ENCODE results near the gene ADAM33. TPM values are rescaled to one million over a fixed set of nuclear protein-coding genes. Genes with fewer than 3 reads are reported as not detected.

The ADAM33 gene
- total RNA-seq, 1 experiment from 2014 or later, result 0.23 TPM

DNA sequence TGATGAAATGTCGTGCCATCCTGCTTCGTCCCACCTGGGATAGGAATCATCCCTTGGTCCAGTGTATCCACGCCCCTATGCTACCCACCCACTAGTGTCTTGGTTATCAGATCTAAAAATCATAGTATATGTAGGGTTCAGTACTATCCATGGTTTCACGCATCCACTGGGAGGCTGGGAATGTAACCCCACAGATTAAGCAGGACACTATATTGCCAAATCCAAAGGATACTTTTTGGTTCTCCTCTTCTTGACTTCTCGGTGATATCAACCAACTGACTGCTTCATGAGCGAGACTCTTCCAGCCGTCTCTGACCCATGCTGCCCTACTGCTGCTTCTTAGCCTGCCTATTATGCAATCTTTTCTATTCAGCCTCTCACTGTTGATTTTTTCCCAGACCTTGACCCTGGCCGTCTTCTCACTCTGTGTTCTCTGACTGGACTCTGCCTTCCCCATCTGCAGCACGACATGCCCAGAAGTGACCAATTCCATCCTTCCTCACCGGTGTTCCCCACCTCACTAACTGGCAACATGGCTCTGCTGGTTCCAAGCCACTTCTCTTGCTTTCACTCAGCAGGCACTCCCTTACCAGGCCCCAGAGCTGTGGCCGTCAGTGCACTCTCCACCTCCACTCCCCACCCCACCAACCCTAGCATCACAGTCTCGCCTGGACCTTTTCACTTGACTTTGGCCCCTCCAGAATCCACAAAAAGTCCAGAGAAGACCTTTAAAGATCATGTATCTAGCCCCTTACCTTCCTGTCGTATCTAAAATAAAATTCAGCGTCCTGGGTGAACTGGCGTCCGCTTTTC is 53.1 kb downstream of the ADAM33 start:
- ChIA-PET CTCF (no interaction called here), POLR2A (no interaction called here)

DNA sequence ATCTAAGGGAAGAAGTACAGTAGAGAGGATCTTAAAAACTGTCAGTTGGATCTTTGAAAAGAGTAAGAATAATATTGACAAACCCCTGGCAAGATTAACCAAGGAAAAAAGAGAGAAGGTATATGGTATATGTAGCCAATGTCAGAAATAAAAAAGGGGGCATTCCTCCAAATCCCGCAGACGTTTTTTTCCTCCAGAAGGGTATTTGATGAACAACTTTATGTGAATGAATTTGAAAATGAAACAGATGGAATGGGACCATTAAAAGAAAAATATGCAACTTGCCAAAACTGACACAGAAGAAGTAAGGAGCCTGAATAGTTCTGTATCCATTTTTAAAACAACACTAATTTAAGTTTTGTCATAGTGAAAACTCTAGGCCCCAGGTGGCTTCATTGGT is 54.3 kb downstream of the ADAM33 start:
- Mint-ChIP-seq H3K9me3 (ENCODE audit: unreplicated experiment) (no peaks in the 10 kb centered on the region), H3K4me3 (ENCODE audit: unreplicated experiment) (no peak overlapping the region), H3K36me3 (ENCODE audit: insufficient read depth, unreplicated experiment) (no peaks in the 10 kb centered on the region), H3K27me3 (ENCODE audit: insufficient read depth, unreplicated experiment) (no peaks in the 10 kb centered on the region), H3K27ac (ENCODE audit: unreplicated experiment) (no peak overlapping the region), H3K4me1 (ENCODE audit: low read depth, unreplicated experiment) (peaks cover 7% of the 10 kb centered on the region)
- Histone ChIP-seq H3K9me3 (no peaks in the 10 kb centered on the region), H3K4me1 (peaks cover 3% of the 10 kb centered on the region), H3K4me3 (ENCODE audit: low read depth, low read length) (no peak overlapping the region), H3K27me3 (replicated peaks; ENCODE audit: control insufficient read depth, insufficient read depth, low read length) (no peaks in the 10 kb centered on the region), H3K36me3 (ENCODE audit: control insufficient read depth, insufficient read depth, low read length) (no peaks in the 10 kb centered on the region; the same call in 1 of the 2 replicates)
- no TSS peak for BruUV-seq (replicated peaks)
- CTCF ChIA-PET, result no interaction called here
- TF ChIP-seq, protein P1, sequence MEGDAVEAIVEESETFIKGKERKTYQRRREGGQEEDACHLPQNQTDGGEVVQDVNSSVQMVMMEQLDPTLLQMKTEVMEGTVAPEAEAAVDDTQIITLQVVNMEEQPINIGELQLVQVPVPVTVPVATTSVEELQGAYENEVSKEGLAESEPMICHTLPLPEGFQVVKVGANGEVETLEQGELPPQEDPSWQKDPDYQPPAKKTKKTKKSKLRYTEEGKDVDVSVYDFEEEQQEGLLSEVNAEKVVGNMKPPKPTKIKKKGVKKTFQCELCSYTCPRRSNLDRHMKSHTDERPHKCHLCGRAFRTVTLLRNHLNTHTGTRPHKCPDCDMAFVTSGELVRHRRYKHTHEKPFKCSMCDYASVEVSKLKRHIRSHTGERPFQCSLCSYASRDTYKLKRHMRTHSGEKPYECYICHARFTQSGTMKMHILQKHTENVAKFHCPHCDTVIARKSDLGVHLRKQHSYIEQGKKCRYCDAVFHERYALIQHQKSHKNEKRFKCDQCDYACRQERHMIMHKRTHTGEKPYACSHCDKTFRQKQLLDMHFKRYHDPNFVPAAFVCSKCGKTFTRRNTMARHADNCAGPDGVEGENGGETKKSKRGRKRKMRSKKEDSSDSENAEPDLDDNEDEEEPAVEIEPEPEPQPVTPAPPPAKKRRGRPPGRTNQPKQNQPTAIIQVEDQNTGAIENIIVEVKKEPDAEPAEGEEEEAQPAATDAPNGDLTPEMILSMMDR (IDR thresholded peaks at IDR 0.05; ENCODE audit: insufficient read depth in 1 of 2, low read depth in 1 of 2, low read length in 1 of 2, severe bottlenecking in 1 of 2, unreplicated experiment in 1 of 2), result no peak
- intact Hi-C loops (cut with micrococcal nuclease; ENCODE audit: unreplicated experiment), result no loop called here
- DNase-seq, result no peak
- POLR2A ChIA-PET, result no interaction called here

More for the DNA sequence above, 53.1 kb downstream of the ADAM33 start:
- Histone ChIP-seq H3K4me1 (no peaks in the 10 kb centered on the region), H3K36me3 (ENCODE audit: control insufficient read depth, insufficient read depth, low read length) (no peaks in the 10 kb centered on the region; the same call in 1 of the 2 replicates), H3K9me3 (no peaks in the 10 kb centered on the region), H3K27me3 (replicated peaks; ENCODE audit: control insufficient read depth, insufficient read depth, low read length) (no peaks in the 10 kb centered on the region), H3K4me3 (ENCODE audit: low read depth, low read length) (no peak overlapping the region)
- Mint-ChIP-seq H3K4me1 (ENCODE audit: low read depth, unreplicated experiment) (peaks cover 7% of the 10 kb centered on the region), H3K4me3 (ENCODE audit: unreplicated experiment) (no peak overlapping the region), H3K36me3 (ENCODE audit: insufficient read depth, unreplicated experiment) (no peaks in the 10 kb centered on the region), H3K27me3 (ENCODE audit: insufficient read depth, unreplicated experiment) (no peaks in the 10 kb centered on the region), H3K9me3 (ENCODE audit: unreplicated experiment) (no peaks in the 10 kb centered on the region), H3K27ac (ENCODE audit: unreplicated experiment) (no peak overlapping the region)
- BruUV-seq (replicated peaks), result no TSS peak
- TF ChIP-seq, protein P1 (IDR thresholded peaks at IDR 0.05; ENCODE audit: insufficient read depth in 1 of 2, low read depth in 1 of 2, low read length in 1 of 2, severe bottlenecking in 1 of 2, unreplicated experiment in 1 of 2), result no peak
- DNase-seq, result peak in 1 of 2 experiments; percentile 13
- intact Hi-C loops (cut with micrococcal nuclease; ENCODE audit: unreplicated experiment), result no loop called here

DNA sequence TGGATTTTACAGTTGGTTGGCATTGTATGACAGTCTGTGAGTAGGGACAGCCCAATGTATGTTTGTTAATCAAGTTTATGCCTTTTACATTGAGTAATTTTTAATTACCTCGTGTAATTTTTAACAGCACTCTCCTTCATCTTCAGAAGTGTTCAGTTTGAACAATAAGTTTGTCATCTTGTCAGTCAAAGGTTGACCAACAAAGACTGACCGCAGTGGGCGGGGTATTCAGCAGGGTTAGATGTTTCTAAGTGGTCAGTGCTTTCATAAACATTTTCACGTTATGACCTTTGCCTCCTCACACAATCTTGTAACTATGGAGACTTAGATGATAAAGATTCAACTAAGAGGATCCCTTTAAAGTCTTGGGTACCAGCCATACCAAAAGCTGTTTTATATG is 59.4 kb downstream of the ADAM33 start:
- POLR2A ChIA-PET, result no interaction called here
- H3K36me3 ChIP-seq (ENCODE audit: control insufficient read depth, insufficient read depth, low read length), result no peaks in the 10 kb centered on the region; the same call in 1 of the 2 replicates
- H3K9me3 Mint-ChIP-seq (ENCODE audit: unreplicated experiment), result no peaks in the 10 kb centered on the region

More for the DNA sequence above, 59.4 kb downstream of the ADAM33 start:
- Mint-ChIP-seq H3K27me3 (ENCODE audit: insufficient read depth, unreplicated experiment) (no peaks in the 10 kb centered on the region), H3K4me3 (ENCODE audit: unreplicated experiment) (no peak overlapping the region), H3K4me1 (ENCODE audit: low read depth, unreplicated experiment) (no peaks in the 10 kb centered on the region), H3K36me3 (ENCODE audit: insufficient read depth, unreplicated experiment) (no peaks in the 10 kb centered on the region), H3K27ac (ENCODE audit: unreplicated experiment) (no peak overlapping the region)
- intact Hi-C loops (cut with micrococcal nuclease; ENCODE audit: unreplicated experiment), result no loop called here
- CTCF ChIA-PET, result no interaction called here
- no peaks in the 10 kb centered on the region for H3K9me3 ChIP-seq
- peak in 1 of 2 experiments; percentile 48 for DNase-seq
- peaks cover 11% of the 10 kb centered on the region for H3K4me1 ChIP-seq
- TF ChIP-seq, protein P1 (IDR thresholded peaks at IDR 0.05; ENCODE audit: insufficient read depth in 1 of 2, low read depth in 1 of 2, low read length in 1 of 2, severe bottlenecking in 1 of 2, unreplicated experiment in 1 of 2), result no peak
- no TSS peak for BruUV-seq (replicated peaks)
- H3K27me3 ChIP-seq (replicated peaks; ENCODE audit: control insufficient read depth, insufficient read depth, low read length), result no peaks in the 10 kb centered on the region
- no peak overlapping the region for H3K4me3 ChIP-seq (ENCODE audit: low read depth, low read length)
